HG03457 (cell line): ENCODE measurements around the gene CHST11.

Source experiments
- ATAC-seq: cut with Tn5 transposase; IDR thresholded peaks from one replicate; pipeline ENCODE4 v1.9.1; 2021; ENCODE audit warnings: moderate number of reproducible peaks; ENCODE audit not compliant: unreplicated experiment

Gene CHST11

GRCh38 chr12:104669851-104670337, 213.1 kb downstream of the CHST11 start:
- ATAC-seq: peak; percentile 40

DNA sequence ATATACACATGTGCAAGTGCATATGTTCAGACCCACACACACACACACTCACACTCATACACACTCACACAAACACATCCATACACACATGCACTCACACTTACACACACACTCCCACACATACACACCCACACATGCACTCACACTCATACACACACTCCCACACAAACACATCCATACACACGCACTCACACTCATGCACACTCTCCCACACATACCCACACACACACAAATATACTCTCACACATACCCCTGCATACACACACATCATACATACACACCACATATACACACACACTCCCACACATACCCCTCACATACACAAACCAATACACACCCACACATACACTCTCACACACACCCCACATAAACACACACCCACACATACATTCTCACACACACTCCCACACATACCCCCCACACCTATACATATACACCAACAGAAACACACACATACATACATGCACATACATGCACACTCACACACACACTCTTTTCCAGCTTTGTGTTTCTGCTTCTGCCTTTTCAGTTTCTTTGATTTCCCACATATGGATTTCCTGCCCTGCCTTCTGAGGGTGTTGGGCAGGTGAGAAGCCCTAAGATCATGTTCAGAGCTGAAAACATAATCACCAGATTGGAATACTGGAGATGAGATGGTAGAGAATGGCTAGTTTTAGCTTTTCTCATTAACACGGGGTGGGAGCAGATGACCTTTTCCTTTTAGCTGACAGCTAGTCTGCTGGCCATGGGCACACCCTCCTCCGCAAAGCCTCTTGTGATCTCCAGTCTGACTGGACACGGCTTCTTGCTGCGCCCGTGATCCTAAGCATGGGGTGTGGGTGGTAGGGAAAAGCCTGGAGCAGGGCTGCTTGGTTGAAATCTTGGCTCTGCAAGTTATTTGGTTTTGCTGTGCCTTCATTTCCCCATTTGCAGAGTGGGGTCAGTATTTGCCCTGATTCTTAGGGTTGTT, 214.0 kb downstream of the CHST11 start:
- peak; percentile 5 for ATAC-seq

- no peak for ATAC-seq
These were observed 214.8 kb downstream of the CHST11 start for GRCh38 chr12:104671409-104672095.

DNA sequence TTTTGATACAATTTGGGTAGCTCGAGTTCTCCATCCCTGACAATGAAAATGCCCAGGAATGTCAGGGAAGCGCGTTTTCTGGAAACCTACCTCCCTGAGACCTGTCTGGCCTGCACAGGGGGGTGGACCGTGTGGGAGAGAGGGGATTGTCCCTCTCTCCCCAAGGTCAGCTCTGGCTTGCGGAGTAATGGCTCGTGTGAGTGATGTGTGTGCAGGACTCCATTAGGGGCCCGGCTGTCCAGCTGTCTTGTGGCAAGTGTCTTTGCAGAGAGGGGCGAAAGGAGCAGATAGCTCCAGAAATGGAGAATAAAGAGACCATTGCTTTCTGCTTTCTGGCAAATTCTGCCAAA, 215.3 kb downstream of the CHST11 start:
- no peak for ATAC-seq

DNA sequence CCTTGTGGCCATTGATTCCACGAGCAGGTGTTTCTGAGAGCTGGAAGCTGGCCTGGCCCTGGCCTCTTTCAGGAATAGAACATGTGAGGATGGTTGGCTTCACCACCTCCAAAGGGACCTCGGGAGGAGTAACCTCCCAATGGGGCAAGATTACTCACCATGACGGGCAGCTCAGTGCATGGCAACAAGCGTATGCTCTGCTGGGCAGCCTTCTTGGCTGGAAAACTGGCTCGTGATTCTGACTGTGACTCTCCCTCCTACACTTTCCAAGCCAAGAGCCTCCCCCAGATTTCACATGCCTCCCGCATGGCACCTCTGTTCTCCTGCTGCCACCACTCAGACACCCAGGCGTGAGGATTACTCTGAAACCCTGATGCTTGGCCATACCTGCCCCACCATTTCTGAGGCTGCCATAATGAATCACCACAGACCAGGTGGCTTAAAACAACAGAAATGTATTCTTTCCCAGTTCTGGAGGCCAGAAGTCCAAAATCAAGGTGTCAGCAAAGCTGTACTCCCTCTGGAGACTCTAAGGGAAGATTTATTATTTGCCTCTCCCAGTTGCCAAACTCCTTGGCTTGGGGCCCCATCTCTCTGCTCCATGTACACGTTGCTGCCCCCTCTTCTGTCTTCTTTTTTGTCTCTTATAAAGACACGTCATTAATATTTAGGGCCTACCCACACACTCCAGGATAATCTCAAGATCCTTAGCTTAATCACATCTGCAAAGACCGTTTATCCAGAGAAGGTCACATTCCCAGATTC, 215.9 kb downstream of the CHST11 start:
- ATAC-seq: no peak

GRCh38 chr12:104673294-104673693, 216.5 kb downstream of the CHST11 start:
- no peak for ATAC-seq

- ATAC-seq: no peak
These were observed 217.1 kb downstream of the CHST11 start for GRCh38 chr12:104673696-104674482.

DNA sequence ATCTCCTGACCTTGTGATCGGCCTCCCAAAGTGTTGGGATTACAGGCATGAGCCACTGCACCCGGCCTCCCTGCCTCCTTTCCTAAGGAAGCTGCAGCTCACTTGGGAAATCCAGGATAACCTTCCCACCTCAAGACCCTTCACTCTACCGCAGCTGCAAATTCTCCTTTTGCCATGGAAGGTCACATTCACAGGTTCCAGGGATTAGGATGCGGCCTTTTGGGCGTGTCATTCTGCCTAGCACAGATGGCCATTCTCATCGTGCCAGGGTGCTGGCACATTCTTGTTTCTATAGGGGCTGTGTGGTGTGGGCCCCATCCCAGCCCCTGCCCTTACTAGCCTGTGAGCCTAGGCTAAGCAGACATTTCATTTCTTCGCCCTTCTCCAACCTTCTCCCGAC, 219.9 kb downstream of the CHST11 start:
- ATAC-seq: no peak

GRCh38 chr12:104677441-104678089, 220.8 kb downstream of the CHST11 start:
- ATAC-seq: no peak

GRCh38 chr12:104680070-104680469, 223.3 kb downstream of the CHST11 start:
- no peak for ATAC-seq

DNA sequence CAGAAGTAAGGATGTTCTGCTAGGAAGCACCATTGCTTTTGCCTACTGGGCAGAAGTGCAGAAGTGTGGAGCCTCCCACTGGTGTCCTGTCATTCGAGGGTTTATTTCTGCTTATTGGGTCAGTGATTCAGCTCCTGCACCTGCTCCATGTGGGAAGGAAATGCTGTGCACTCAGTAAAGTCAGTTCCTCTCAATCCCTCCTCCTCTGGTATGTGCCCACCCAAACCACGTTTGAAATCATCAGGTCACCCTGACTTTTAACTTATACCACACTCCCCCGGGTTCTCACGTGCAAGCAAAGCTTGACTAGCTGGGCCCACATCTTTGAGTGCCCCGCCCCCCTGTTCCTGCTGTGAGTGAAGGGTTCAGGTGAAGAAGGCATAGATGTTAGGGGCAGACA, 223.7 kb downstream of the CHST11 start:
- ATAC-seq: no peak

DNA sequence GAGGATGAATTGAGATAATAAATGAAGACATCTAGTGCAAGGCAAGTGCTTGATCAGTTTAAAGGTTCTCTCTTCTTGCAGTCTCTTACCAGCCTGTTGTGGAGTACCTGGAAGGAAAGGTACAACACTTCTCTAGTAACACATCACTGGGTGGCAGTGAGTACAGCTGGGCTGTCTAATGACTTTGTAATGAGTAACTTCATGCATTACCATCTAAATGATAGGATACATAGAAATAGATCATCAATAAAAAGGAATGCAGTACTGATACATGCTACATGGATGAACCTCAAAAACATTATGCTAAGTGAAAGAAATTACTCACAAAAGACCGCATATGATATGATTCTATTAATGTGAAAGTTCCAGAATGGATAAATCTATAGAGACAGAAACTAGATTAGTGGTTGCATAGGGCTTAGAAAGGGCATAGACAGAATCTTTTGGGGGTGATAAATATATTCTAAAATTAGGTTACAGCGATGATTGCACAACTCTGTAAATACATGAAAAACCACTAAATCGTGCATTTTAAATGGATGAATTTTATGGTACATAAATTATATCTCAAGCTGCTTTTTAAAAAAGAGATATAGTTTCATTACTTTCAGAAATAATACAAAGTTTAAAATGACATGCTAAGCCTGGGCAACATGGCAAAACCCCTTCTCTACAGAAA, 224.4 kb downstream of the CHST11 start:
- no peak for ATAC-seq

GRCh38 chr12:104682790-104683279, 226.1 kb downstream of the CHST11 start:
- ATAC-seq: peak; percentile 36

- ATAC-seq: no peak
These were observed 227.2 kb downstream of the CHST11 start for GRCh38 chr12:104683831-104684503.

DNA sequence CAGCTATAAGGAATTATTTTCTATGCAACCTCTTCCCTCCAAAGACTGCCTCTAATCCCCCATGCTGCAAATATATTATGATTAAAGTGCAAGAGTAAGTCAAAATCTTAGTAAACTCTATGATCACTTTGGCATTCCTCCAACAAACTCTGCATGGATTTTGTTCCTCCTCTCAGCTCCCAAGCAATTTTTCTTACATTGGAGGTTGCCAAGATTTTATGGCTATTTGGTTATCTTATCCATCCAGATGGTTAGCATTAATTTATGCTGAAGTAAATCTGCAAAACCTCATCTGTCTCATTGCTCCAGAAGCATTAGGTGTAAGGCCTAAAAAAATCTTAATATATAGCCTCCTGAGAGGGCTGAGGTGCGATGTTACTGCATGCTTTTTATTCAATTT, 228.1 kb downstream of the CHST11 start:
- ATAC-seq: no peak

- ATAC-seq: no peak
These were observed 228.6 kb downstream of the CHST11 start for GRCh38 chr12:104685366-104685765.

- ATAC-seq: no peak
These were observed 229.4 kb downstream of the CHST11 start for GRCh38 chr12:104686196-104686595.

DNA sequence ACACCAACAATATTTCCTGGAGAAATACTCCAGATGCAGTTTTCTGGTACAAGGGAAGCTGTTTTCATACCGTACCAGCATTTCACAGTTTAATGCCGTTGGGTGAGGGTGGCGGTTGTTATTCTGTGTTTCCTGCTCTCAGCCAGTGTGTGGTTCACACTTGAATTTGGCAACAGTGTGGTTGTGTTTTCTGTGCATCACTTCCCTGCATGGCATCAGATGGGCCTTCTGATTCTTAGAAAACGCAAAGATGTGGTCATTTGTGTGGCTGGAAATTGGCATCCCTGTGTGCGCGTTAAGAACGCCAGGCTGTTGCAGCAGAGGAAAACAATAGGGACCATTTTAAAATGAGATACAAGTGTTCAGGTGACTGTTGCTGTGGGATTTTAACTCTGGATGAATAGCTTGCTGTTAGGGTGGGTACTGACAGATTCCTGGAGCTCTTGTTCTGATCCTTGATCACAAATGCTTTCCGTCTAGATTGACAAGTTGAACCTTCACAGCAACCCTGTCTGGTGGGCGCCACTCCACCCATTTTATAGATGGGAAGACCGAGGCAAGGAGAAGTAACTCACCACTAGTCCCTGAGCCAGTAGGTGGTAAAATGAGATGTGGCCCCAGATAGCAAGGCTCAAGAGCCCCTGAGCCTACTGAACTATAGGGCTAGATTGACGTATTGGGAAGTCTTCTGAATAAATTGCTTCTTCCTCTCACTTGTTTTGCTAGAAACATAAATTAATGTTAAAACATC, 231.2 kb downstream of the CHST11 start:
- no peak for ATAC-seq
